Middle frontal gyrus (tissue), 1 donor: ENCODE data around the gene AMD1.
A peak's percentile ranks its signal among the peaks of the same experiment; 100 is the strongest.
"Not testable (repeated sequence)": the region's sequence is repeated elsewhere in the genome, so short reads cannot be mapped to it uniquely, and the experiment has no call there.

ENCODE experiments used
- DNase-seq: peaks from one replicate; pipeline ENCODE4 v3.0.0-alpha.2; 2015; ENCODE audit warnings: low spot score; ENCODE audit errors: extremely low spot score

Gene AMD1

GRCh38 chr6:110873981-110874879 lies at the start of gene AMD1:
AMD1 (plus strand) TSS chr6:110874785; CDS start chr6:110875106, 321 bp downstream.
- peak; percentile 95 for DNase-seq

GRCh38 chr6:110826236-110827129 lies 48.1 kb upstream of the AMD1 start:
- DNase-seq: no peak

GRCh38 chr6:110828396-110828795 lies 46.2 kb upstream of the AMD1 start:
- no peak for DNase-seq

- DNase-seq: no peak
Observed at GRCh38 chr6:110831405-110831804, 43.2 kb upstream of the AMD1 start.

- no peak for DNase-seq
Observed at GRCh38 chr6:110833831-110834230, 40.8 kb upstream of the AMD1 start.

GRCh38 chr6:110835751-110836150 lies 38.8 kb upstream of the AMD1 start:
- DNase-seq: not testable (repeated sequence)

- DNase-seq: no peak
Observed at GRCh38 chr6:110841266-110841665, 33.3 kb upstream of the AMD1 start.

GRCh38 chr6:110849781-110850180 lies 24.8 kb upstream of the AMD1 start:
- DNase-seq: no peak

GRCh38 chr6:110852773-110853172 lies 21.8 kb upstream of the AMD1 start:
- DNase-seq: no peak

- no peak for DNase-seq
Observed at GRCh38 chr6:110853754-110854477, 20.7 kb upstream of the AMD1 start.

GRCh38 chr6:110856296-110856695 lies 18.3 kb upstream of the AMD1 start:
- DNase-seq: no peak

- DNase-seq: no peak
Observed at GRCh38 chr6:110858016-110858415, 16.6 kb upstream of the AMD1 start.

GRCh38 chr6:110858562-110859214 lies 15.9 kb upstream of the AMD1 start:
- no peak for DNase-seq

- no peak for DNase-seq
Observed at GRCh38 chr6:110859335-110859792, 15.2 kb upstream of the AMD1 start.

- no peak for DNase-seq
Observed at GRCh38 chr6:110864824-110865223, 9.8 kb upstream of the AMD1 start.

GRCh38 chr6:110874880-110875547 lies 429 bp downstream of the AMD1 start:
- DNase-seq: no peak

GRCh38 chr6:110875548-110876169 lies 1.1 kb downstream of the AMD1 start:
- DNase-seq: no peak

GRCh38 chr6:110876170-110876773 lies 1.7 kb downstream of the AMD1 start:
- DNase-seq: peak; percentile 72

- DNase-seq: no peak
Observed at GRCh38 chr6:110876806-110877564, 2.4 kb downstream of the AMD1 start.
